ENCODE measurements around the gene POLA1. TPM values are rescaled to one million over a fixed set of nuclear protein-coding genes. Genes with fewer than 3 reads are reported as not detected.

Gene POLA1
- total RNA-seq, 4 donors from 2014 or later: 8.5 to 18.9 (median 8.8) TPM

DNA sequence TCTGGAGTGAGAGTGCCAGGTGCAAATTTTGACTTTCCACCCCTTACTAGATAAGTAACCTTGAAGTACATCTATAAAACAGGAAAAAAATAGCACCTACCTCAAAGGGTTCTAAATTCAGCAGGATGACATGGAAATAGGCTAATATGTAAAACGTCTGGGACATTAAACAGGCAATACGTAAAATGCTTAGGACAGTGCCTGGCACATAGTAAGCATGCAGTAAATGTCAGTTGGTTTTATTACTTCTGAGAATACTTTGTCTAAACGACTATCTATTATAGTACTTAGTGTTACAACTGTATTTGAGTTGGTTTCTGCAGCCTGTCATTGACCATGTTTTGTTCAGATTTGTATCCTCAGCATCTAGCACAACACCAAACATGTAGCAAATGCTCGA, 251.3 kb downstream of the POLA1 start:
- no peaks in the 10 kb centered on the region for H3K36me3 ChIP-seq
- TF ChIP-seq, protein P1, sequence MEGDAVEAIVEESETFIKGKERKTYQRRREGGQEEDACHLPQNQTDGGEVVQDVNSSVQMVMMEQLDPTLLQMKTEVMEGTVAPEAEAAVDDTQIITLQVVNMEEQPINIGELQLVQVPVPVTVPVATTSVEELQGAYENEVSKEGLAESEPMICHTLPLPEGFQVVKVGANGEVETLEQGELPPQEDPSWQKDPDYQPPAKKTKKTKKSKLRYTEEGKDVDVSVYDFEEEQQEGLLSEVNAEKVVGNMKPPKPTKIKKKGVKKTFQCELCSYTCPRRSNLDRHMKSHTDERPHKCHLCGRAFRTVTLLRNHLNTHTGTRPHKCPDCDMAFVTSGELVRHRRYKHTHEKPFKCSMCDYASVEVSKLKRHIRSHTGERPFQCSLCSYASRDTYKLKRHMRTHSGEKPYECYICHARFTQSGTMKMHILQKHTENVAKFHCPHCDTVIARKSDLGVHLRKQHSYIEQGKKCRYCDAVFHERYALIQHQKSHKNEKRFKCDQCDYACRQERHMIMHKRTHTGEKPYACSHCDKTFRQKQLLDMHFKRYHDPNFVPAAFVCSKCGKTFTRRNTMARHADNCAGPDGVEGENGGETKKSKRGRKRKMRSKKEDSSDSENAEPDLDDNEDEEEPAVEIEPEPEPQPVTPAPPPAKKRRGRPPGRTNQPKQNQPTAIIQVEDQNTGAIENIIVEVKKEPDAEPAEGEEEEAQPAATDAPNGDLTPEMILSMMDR (IDR thresholded peaks at IDR 0.05): no peak
- no peak for TF ChIP-seq POLR2A (IDR thresholded peaks at IDR 0.05)
- WGBS, 2 donors: 87 to 93% methylated on average over 4 of the region's 4 CpGs
- no peaks in the 10 kb centered on the region for H3K9me3 ChIP-seq
- no peak for DNase-seq
- no peaks in the 10 kb centered on the region for H3K4me1 ChIP-seq
- no peak overlapping the region for H3K27ac ChIP-seq
- no peak overlapping the region for H3K4me3 ChIP-seq (replicated peaks in 1 of 3)
- intact Hi-C loops (cut with DNase I): no loop called here
- H3K27me3 ChIP-seq: no peaks in the 10 kb centered on the region

DNA sequence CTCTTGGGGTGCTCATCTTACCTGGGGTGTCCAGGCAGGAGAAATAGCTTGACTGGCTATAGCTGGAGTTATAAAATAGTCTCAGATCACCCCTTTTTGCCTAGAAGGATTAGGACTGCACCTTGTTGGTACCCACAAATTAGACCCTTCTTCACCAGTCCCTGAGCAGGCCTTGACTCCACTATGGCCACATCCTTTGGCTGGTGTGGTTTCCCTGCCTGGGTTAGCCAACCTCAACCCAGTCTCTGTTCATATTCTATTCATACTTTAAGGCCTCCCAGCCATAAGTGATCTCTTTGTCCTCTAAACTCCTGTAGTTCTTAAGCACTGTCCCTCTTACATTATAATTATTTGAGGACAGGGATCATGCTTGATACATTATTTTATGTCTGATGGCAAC, 252.7 kb downstream of the POLA1 start:
- TF ChIP-seq POLR2A (IDR thresholded peaks at IDR 0.05): no peak
- TF ChIP-seq, protein P1 (IDR thresholded peaks at IDR 0.05): no peak
- Histone ChIP-seq H3K9me3 (no peaks in the 10 kb centered on the region), H3K36me3 (no peaks in the 10 kb centered on the region), H3K4me1 (no peaks in the 10 kb centered on the region), H3K27ac (no peak overlapping the region), H3K27me3 (no peaks in the 10 kb centered on the region), H3K4me3 (replicated peaks in 1 of 3) (no peak overlapping the region)
- DNase-seq: no peak
- intact Hi-C loops (cut with DNase I): no loop called here

DNA sequence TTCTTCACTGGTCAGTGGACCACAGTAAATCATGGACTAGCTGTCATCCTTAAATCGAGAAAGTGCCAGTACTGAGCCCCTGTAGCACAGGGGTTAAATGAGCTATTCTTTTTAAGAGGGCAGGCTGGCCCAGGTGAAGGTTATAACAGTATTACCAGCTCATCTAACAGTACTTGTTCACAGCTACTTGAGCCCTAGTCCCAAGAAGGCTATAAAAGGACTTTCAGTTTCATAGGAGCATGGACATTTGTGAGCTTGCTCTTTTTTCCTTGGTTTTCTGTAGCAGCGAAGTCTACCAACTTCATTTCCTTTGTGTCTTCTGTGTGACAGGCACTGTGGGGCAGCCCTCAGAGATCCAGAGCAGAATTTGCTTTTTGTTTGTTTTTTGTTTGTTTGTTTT, 261.0 kb downstream of the POLA1 start:
- Histone ChIP-seq H3K4me3 (replicated peaks in 1 of 3) (no peak overlapping the region), H3K4me1 (no peaks in the 10 kb centered on the region), H3K36me3 (no peaks in the 10 kb centered on the region), H3K9me3 (no peaks in the 10 kb centered on the region), H3K27me3 (no peaks in the 10 kb centered on the region), H3K27ac (no peak overlapping the region)
- TF ChIP-seq POLR2A (IDR thresholded peaks at IDR 0.05): no peak
- TF ChIP-seq, protein P1 (IDR thresholded peaks at IDR 0.05): no peak
- no peak for DNase-seq
- intact Hi-C loops (cut with DNase I): no loop called here
- WGBS, 2 donors: 73 to 85% methylated on average over 2 of the region's 2 CpGs

DNA sequence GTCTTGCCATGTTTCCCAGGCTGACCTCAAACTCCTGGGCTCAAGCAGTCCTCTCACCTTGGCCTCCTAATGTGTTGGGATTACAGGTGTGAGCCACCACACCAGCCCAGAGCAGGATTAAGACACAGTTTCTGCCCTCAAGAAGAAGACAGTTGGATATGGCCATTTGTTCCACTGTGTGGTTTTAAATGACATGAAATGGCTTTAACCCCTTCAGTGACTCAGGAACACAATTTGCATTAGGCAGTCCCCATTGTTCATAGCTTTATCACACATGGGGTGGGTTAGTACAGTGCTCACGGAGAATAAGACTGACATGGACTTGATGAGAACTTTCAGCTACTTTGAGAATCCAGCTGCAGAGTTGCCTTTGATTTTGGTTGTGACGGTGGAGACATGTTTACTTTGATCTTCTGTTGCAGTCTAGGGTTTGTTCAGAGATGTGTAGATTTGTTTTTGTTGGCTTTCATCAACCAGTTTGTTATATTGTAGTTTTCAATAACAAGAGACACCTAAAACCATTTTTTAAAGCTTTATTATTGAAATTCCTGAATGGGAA, 261.7 kb downstream of the POLA1 start:
- Histone ChIP-seq H3K36me3 (no peaks in the 10 kb centered on the region), H3K9me3 (no peaks in the 10 kb centered on the region), H3K27ac (no peak overlapping the region), H3K4me3 (replicated peaks in 1 of 3) (no peak overlapping the region), H3K4me1 (no peaks in the 10 kb centered on the region), H3K27me3 (no peaks in the 10 kb centered on the region)
- no peak for TF ChIP-seq POLR2A (IDR thresholded peaks at IDR 0.05)
- TF ChIP-seq, protein P1 (IDR thresholded peaks at IDR 0.05): no peak
- DNase-seq: no peak
- intact Hi-C loops (cut with DNase I): no loop called here
- WGBS, 2 donors: 100% methylated on average over 2 of the region's 2 CpGs

DNA sequence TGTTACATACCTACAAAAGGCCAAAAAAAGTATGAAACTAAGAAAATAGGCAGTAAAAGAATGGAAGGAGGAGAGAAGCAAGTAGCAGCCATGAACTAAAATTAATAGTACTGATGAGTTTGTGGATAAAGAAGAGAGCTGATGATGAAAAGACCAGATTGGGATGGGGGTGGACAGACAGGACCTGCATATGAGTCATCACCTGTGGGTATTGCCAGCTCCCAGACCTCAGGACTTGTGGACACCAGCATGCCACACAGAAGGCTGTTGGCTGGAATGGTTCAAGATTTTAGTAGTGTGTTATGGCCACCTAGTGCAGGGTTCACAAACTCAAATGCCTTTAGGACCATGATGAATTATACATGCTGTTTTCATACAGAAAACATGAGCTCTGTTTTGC, 263.1 kb downstream of the POLA1 start:
- Histone ChIP-seq H3K4me1 (no peaks in the 10 kb centered on the region), H3K27ac (no peak overlapping the region), H3K9me3 (no peaks in the 10 kb centered on the region), H3K36me3 (no peaks in the 10 kb centered on the region), H3K27me3 (no peaks in the 10 kb centered on the region), H3K4me3 (replicated peaks in 1 of 3) (no peak overlapping the region)
- DNase-seq: no peak
- TF ChIP-seq, protein P1 (IDR thresholded peaks at IDR 0.05): no peak
- TF ChIP-seq POLR2A (IDR thresholded peaks at IDR 0.05): no peak
- intact Hi-C loops (cut with DNase I): no loop called here

Measured in thyroid gland (tissue), 4 donors.